Measurements from ENCODE around the gene DAPK2.
"Not testable (repeated sequence)": the region's sequence is repeated elsewhere in the genome, so short reads cannot be mapped to it uniquely, and the experiment has no call there.

DAPK2 gene

DNA sequence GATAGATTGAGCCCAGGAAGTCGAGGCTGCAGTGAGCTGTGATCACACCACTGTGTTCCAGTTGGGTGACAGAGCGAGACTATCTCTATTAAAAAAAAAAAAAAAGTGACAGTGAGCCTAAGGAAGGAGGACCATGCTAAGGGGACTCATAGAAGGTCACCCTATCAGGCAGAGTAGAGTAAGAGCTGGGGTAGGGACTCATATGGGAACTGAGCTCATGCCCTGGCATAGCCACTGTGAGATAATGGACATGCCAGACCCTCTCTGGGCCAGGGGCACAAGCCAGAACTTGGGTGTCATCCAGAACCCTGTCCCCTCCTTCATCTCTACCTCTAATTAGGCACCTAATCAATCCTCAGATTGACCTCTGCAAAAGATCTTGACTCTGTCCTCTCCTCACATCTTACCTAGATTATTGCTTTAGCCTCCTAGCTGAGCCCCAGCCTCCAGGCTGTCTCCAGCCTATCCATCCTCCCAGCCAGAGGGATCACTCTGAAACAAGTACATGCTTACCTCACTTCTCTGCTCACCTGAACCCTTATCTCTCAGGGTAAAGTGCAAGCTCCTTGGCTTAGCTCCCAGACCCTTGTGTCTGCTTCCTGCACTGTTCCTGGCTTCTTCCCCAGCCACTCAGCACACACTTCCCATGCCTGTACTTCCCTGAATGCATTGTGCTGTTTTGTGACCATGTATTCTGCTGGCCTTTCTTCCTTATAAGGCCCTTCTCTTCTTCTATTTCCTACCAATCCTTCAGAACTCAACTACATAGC, 76.4 kb downstream of the DAPK2 start:
- no peaks in the 10 kb centered on the region for H3K9me3 ChIP-seq
- H3K4me3 ChIP-seq (ENCODE audit: low read depth in 1 of 2, low read length in 1 of 2), result no peak overlapping the region
- no peak for TF ChIP-seq CTCF (IDR thresholded peaks at IDR 0.05)
- peak overlapping the region; percentile 61 for H3K27ac ChIP-seq
- H3K27me3 ChIP-seq, result no peaks in the 10 kb centered on the region
- H3K4me1 ChIP-seq (ENCODE audit: control insufficient read depth in 1 of 2, insufficient read depth in 1 of 2, low read depth in 1 of 2, low read length in 1 of 2), result peaks cover 24 to 27% of the 10 kb centered on the region in 2 experiments
- peaks cover 72% of the 10 kb centered on the region for H3K36me3 ChIP-seq

- Histone ChIP-seq H3K4me1 (ENCODE audit: control insufficient read depth in 1 of 2, insufficient read depth in 1 of 2, low read depth in 1 of 2, low read length in 1 of 2) (peaks cover 24 to 27% of the 10 kb centered on the region in 2 experiments), H3K4me3 (ENCODE audit: low read depth in 1 of 2, low read length in 1 of 2) (no peak overlapping the region), H3K27me3 (no peaks in the 10 kb centered on the region), H3K27ac (no peak overlapping the region), H3K9me3 (no peaks in the 10 kb centered on the region), H3K36me3 (peaks cover 74% of the 10 kb centered on the region)
- no peak for TF ChIP-seq CTCF (IDR thresholded peaks at IDR 0.05)
Observed at GRCh38 chr15:63968700-63969099, 77.6 kb downstream of the DAPK2 start.

DNA sequence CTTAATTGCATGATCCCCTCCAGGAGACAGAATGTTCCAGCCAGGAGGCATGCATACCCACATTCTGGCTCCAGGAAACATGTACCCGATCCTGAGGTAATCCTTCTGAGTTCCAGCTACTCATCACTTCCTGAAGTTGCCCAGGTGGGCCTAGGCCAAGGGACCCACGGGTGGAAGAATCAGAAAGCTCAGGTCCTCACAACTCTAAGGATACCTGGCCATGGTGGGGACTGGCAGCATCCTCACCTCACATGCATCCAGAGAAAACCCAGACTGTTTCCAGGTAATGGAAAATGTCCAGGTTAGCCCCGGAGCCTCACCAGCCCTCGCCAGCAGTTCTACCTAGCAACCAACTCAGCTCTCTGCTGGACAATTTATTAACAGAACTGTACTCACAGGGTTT, 78.2 kb downstream of the DAPK2 start:
- no peaks in the 10 kb centered on the region for H3K27me3 ChIP-seq
- no peaks in the 10 kb centered on the region for H3K9me3 ChIP-seq
- TF ChIP-seq CTCF (IDR thresholded peaks at IDR 0.05), result no peak
- peaks cover 73% of the 10 kb centered on the region for H3K36me3 ChIP-seq
- H3K27ac ChIP-seq, result no peak overlapping the region
- no peak overlapping the region for H3K4me3 ChIP-seq (ENCODE audit: low read depth in 1 of 2, low read length in 1 of 2)
- peaks cover 24 to 27% of the 10 kb centered on the region in 2 experiments for H3K4me1 ChIP-seq (ENCODE audit: control insufficient read depth in 1 of 2, insufficient read depth in 1 of 2, low read depth in 1 of 2, low read length in 1 of 2)

- Histone ChIP-seq H3K27me3 (no peaks in the 10 kb centered on the region), H3K4me3 (ENCODE audit: low read depth in 1 of 2, low read length in 1 of 2) (no peak overlapping the region), H3K9me3 (no peaks in the 10 kb centered on the region), H3K36me3 (peaks cover 74% of the 10 kb centered on the region), H3K4me1 (ENCODE audit: control insufficient read depth in 1 of 2, insufficient read depth in 1 of 2, low read depth in 1 of 2, low read length in 1 of 2) (peaks cover 24 to 27% of the 10 kb centered on the region in 2 experiments), H3K27ac (no peak overlapping the region)
- no peak for TF ChIP-seq CTCF (IDR thresholded peaks at IDR 0.05)
Observed at GRCh38 chr15:63967616-63968015, 78.7 kb downstream of the DAPK2 start.

DNA sequence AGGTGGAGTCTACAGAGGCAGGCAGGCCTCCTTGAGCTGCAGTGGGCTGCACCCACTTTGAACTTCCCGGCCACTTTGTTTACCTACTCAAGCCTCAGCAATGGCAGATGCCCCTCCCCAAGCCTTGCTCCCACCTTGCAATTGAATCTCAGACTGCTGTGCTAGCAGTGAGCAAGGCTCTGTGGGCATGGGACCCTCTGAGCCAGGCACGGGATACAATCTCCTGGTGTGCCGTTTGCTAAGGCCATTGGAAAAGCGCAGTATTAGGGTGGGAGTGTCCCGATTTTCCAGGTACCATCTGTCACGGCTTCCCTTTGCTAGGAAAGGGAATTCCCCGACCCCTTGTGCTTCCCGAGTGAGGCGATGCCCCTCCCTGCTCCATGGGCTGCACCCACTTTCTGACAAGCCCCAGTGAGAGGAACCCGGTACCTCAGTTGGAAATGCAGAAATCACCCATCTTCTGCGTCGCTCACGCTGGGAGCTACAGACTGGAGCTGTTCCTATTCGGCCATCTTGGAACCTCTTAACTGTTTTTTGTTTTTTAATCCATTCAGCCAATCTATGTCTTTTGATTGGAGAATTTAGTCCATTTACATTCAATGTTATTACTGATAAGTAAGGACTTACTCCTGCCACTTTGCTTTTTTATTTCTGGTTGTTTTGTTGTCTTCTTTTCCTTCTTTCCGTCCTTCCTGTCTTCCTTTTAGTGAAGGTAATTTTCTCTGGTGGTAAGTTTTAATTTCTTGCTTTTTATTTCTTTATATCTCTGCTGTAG, 83.2 kb downstream of the DAPK2 start:
- not testable (repeated sequence) for H3K27ac ChIP-seq

DNA sequence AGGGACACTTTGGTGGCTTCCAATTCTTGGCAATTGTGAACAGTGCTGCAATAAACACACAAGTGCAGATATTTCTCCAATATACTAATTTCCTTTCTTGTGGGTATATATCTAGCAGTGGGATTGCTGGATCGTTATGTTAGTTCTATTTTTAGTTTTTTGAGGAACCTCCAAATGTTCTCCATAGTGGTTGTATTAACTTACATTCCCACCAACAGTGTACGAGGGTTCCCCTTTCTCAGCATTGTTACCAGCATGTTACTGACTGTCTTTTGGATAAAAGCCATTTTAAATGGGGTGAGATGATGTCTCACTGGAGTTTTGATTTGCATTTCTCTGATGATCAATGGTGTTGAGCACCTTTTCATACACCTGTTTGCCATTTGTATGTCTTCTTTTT, 92.8 kb downstream of the DAPK2 start:
- H3K9me3 ChIP-seq, result no peaks in the 10 kb centered on the region
- peaks cover 30% of the 10 kb centered on the region for H3K36me3 ChIP-seq
- H3K27ac ChIP-seq, result peak overlapping the region; percentile 69
- H3K4me3 ChIP-seq (ENCODE audit: low read depth in 1 of 2, low read length in 1 of 2), result no peak overlapping the region
- H3K27me3 ChIP-seq, result no peaks in the 10 kb centered on the region
- H3K4me1 ChIP-seq (ENCODE audit: control insufficient read depth in 1 of 2, insufficient read depth in 1 of 2, low read depth in 1 of 2, low read length in 1 of 2), result peaks cover 41 to 45% of the 10 kb centered on the region in 2 experiments
- TF ChIP-seq CTCF (IDR thresholded peaks at IDR 0.05), result no peak

More for the DNA sequence above, 83.2 kb downstream of the DAPK2 start:
- not testable (repeated sequence) for H3K27me3 ChIP-seq; H3K4me3 ChIP-seq (ENCODE audit: low read depth in 1 of 2, low read length in 1 of 2); H3K9me3 ChIP-seq; H3K4me1 ChIP-seq (ENCODE audit: control insufficient read depth in 1 of 2, insufficient read depth in 1 of 2, low read depth in 1 of 2, low read length in 1 of 2)
- H3K36me3 ChIP-seq, result peaks cover 46% of the 10 kb centered on the region
